ENCODE data around the gene ARPP21. TPM values are rescaled to one million over a fixed set of nuclear protein-coding genes. Genes with fewer than 3 reads are reported as not detected.
A peak's percentile ranks its signal among the peaks of the same experiment; 100 is the strongest.

The ARPP21 gene
- total RNA-seq, 1 experiment from 2014 or later: not detected

GRCh38 chr3:35639254-35640186 lies at the start of gene ARPP21 (continued):
- TF ChIP-seq HMGXB4 (CRISPR knock-in tag; IDR thresholded peaks at IDR 0.05) (no peak), CREM (CRISPR knock-in tag; IDR thresholded peaks at IDR 0.05) (no peak), NR3C1 (CRISPR knock-in tag; conservative IDR thresholded peaks at IDR 0.05; ENCODE audit: low read depth) (no peak), CBFB (CRISPR knock-in tag; IDR thresholded peaks at IDR 0.05; ENCODE audit: low read depth) (no peak), ZNF532 (CRISPR knock-in tag; IDR thresholded peaks at IDR 0.05; ENCODE audit: borderline replicate concordance) (no peak), IRF1 (CRISPR knock-in tag; IDR thresholded peaks at IDR 0.05) (no peak), KAT7 (CRISPR knock-in tag; IDR thresholded peaks at IDR 0.05; ENCODE audit: borderline replicate concordance) (no peak), JUN (CRISPR knock-in tag; IDR thresholded peaks at IDR 0.05) (0 out of 2 replicates have a peak, but pooled peaks have one; percentile 53), ERG (CRISPR knock-in tag; IDR thresholded peaks at IDR 0.05) (no peak), MAX (CRISPR knock-in tag; IDR thresholded peaks at IDR 0.05) (peak; percentile 69; the same call in 1 of the 2 replicates), USF2 (CRISPR knock-in tag; IDR thresholded peaks at IDR 0.05) (0 out of 2 replicates have a peak, but pooled peaks have one; percentile 5), ZNF425 (CRISPR knock-in tag; conservative IDR thresholded peaks at IDR 0.05) (no peak), ZNF219 (CRISPR knock-in tag; IDR thresholded peaks at IDR 0.05; ENCODE audit: borderline replicate concordance) (0 out of 2 replicates have a peak, but pooled peaks have one; percentile 56), ZNF396 (CRISPR knock-in tag; IDR thresholded peaks at IDR 0.05; ENCODE audit: borderline replicate concordance) (no peak), HMGA2 (CRISPR knock-in tag; IDR thresholded peaks at IDR 0.05) (no peak), OVOL2 (CRISPR knock-in tag; IDR thresholded peaks at IDR 0.05; ENCODE audit: borderline replicate concordance) (no peak), CTCF (IDR thresholded peaks at IDR 0.05) (no peak), FOXJ3 (CRISPR knock-in tag; IDR thresholded peaks at IDR 0.05; ENCODE audit: borderline replicate concordance) (no peak)

Measured in WTC11 (cell line).